IgD-negative memory B cell (primary cell): ENCODE measurements around the gene PAX5. TPM values are rescaled to one million over a fixed set of nuclear protein-coding genes. Genes with fewer than 3 reads are reported as not detected.
A peak's percentile ranks its signal among the peaks of the same experiment; 100 is the strongest.

Experiments
- H3K27ac Mint-ChIP-seq, 3 donors: one replicate each; pipeline ENCODE4 v1.8.0; 2020 to 2022; ENCODE audit warnings: mild to moderate bottlenecking in 3 of 3, mixed read lengths in 3 of 3, moderate library complexity in 1 of 3
- H3K27me3 Mint-ChIP-seq: one replicate; pipeline ENCODE4 v1.8.0; 2021; ENCODE audit warnings: mixed read lengths
- H3K36me3 Mint-ChIP-seq: one replicate; pipeline ENCODE4 v1.8.0; 2020; ENCODE audit warnings: mild to moderate bottlenecking, mixed read lengths
- H3K4me1 Mint-ChIP-seq, 3 donors: one replicate each; pipeline ENCODE4 v1.8.0; 2020 to 2022; ENCODE audit warnings: mixed read lengths in 3 of 3, mild to moderate bottlenecking in 1 of 3
- H3K4me3 Mint-ChIP-seq, 4 donors: one replicate each; pipeline ENCODE4 v1.8.0; 2020 to 2022; ENCODE audit warnings: mild to moderate bottlenecking in 4 of 4, mixed read lengths in 4 of 4, moderate library complexity in 3 of 4
- H3K9me3 Mint-ChIP-seq, 3 donors: one replicate each; pipeline ENCODE4 v1.8.0; 2020 to 2021; ENCODE audit warnings: mixed read lengths in 3 of 3, mild to moderate bottlenecking in 1 of 3
- polyA plus RNA-seq: library from polyadenylated mRNA; unstranded; fragments of 300-500 nt; fragmentation: Illumina TruSeq; gene quantifications from one replicate; pipeline ENCODE4 v1.2.3, GENCODE V29; 2021

The PAX5 gene
- polyA plus RNA-seq, 1 donor from 2014 or later, result 65.3 TPM

GRCh38 chr9:36959681-36960574 is 74.1 kb downstream of the PAX5 start:
- peak overlapping the region in 2 of 3 donors; percentile 23 to 73 for H3K27ac Mint-ChIP-seq
- H3K4me1 Mint-ChIP-seq, result peaks cover 6 to 22% (median 15%) of the 10 kb centered on the region in 3 donors
- H3K27me3 Mint-ChIP-seq, result no peaks in the 10 kb centered on the region
- H3K36me3 Mint-ChIP-seq, result peaks cover 10% of the 10 kb centered on the region
- H3K9me3 Mint-ChIP-seq, result no peaks in the 10 kb centered on the region
- H3K4me3 Mint-ChIP-seq, result peak overlapping the region in 1 of 4 donors; percentile 65

GRCh38 chr9:36956908-36957307 is 77.2 kb downstream of the PAX5 start:
- H3K4me3 Mint-ChIP-seq, result peak overlapping the region in 1 of 4 donors; percentile 52
- H3K9me3 Mint-ChIP-seq, result peaks cover 0 to 1% (median 0%) of the 10 kb centered on the region in 3 donors
- H3K36me3 Mint-ChIP-seq, result peaks cover 17% of the 10 kb centered on the region
- H3K27me3 Mint-ChIP-seq, result no peaks in the 10 kb centered on the region
- peaks cover 28 to 33% (median 32%) of the 10 kb centered on the region in 3 donors for H3K4me1 Mint-ChIP-seq
- H3K27ac Mint-ChIP-seq, result peak overlapping the region in 1 of 3 donors; percentile 9

- Mint-ChIP-seq H3K36me3 (peaks cover 16% of the 10 kb centered on the region), H3K27ac (peak overlapping the region; percentile 82 to 94 (median 91)), H3K4me1 (peaks cover 51 to 55% (median 52%) of the 10 kb centered on the region in 3 donors), H3K9me3 (peaks cover 0 to 1% (median 0%) of the 10 kb centered on the region in 3 donors), H3K27me3 (peaks cover 1% of the 10 kb centered on the region), H3K4me3 (peak overlapping the region in 2 of 4 donors; percentile 27 to 81)
Observed at GRCh38 chr9:36950389-36950788, 83.7 kb downstream of the PAX5 start.

- peaks cover 15% of the 10 kb centered on the region for H3K36me3 Mint-ChIP-seq
- peaks cover 1% of the 10 kb centered on the region for H3K27me3 Mint-ChIP-seq
- H3K4me3 Mint-ChIP-seq, result peak overlapping the region; percentile 22 to 84 (median 59)
- peak overlapping the region; percentile 82 to 94 (median 91) for H3K27ac Mint-ChIP-seq
- H3K9me3 Mint-ChIP-seq, result no peaks in the 10 kb centered on the region
- peaks cover 52 to 54% (median 54%) of the 10 kb centered on the region in 3 donors for H3K4me1 Mint-ChIP-seq
Observed at GRCh38 chr9:36949466-36949865, 84.6 kb downstream of the PAX5 start.

- Mint-ChIP-seq H3K4me1 (peaks cover 45 to 47% (median 46%) of the 10 kb centered on the region in 3 donors), H3K27me3 (peaks cover 1% of the 10 kb centered on the region), H3K36me3 (peaks cover 12% of the 10 kb centered on the region), H3K27ac (peak overlapping the region; percentile 53 to 91 (median 55)), H3K9me3 (no peaks in the 10 kb centered on the region), H3K4me3 (peak overlapping the region in 1 of 4 donors; percentile 64)
Observed at GRCh38 chr9:36948051-36948450, 86.0 kb downstream of the PAX5 start.

GRCh38 chr9:36946653-36947052 is 87.4 kb downstream of the PAX5 start:
- H3K9me3 Mint-ChIP-seq, result no peaks in the 10 kb centered on the region
- H3K27ac Mint-ChIP-seq, result peak overlapping the region; percentile 53 to 91 (median 75)
- H3K36me3 Mint-ChIP-seq, result peaks cover 6% of the 10 kb centered on the region
- peaks cover 39 to 42% (median 41%) of the 10 kb centered on the region in 3 donors for H3K4me1 Mint-ChIP-seq
- H3K4me3 Mint-ChIP-seq, result no peak overlapping the region
- peaks cover 1% of the 10 kb centered on the region for H3K27me3 Mint-ChIP-seq

GRCh38 chr9:36945999-36946398 is 88.1 kb downstream of the PAX5 start:
- Mint-ChIP-seq H3K27me3 (peaks cover 1% of the 10 kb centered on the region), H3K9me3 (no peaks in the 10 kb centered on the region), H3K36me3 (peaks cover 5% of the 10 kb centered on the region), H3K27ac (peak overlapping the region in 1 of 3 donors; percentile 75), H3K4me1 (peaks cover 35 to 41% (median 35%) of the 10 kb centered on the region in 3 donors), H3K4me3 (no peak overlapping the region)

- peaks cover 29 to 48% (median 45%) of the 10 kb centered on the region in 3 donors for H3K4me1 Mint-ChIP-seq
Observed at GRCh38 chr9:36942891-36943290, 91.2 kb downstream of the PAX5 start.

GRCh38 chr9:36941441-36941840 is 92.6 kb downstream of the PAX5 start:
- Mint-ChIP-seq H3K36me3 (peaks cover 2% of the 10 kb centered on the region), H3K27me3 (no peaks in the 10 kb centered on the region), H3K27ac (peak overlapping the region in 2 of 3 donors; percentile 44 to 59), H3K9me3 (no peaks in the 10 kb centered on the region), H3K4me3 (no peak overlapping the region), H3K4me1 (peaks cover 35 to 58% (median 52%) of the 10 kb centered on the region in 3 donors)

More at GRCh38 chr9:36942891-36943290, 91.2 kb downstream of the PAX5 start:
- H3K9me3 Mint-ChIP-seq, result no peaks in the 10 kb centered on the region
- H3K27ac Mint-ChIP-seq, result peak overlapping the region in 2 of 3 donors; percentile 12 to 40
- peaks cover 4% of the 10 kb centered on the region for H3K36me3 Mint-ChIP-seq
- H3K27me3 Mint-ChIP-seq, result no peaks in the 10 kb centered on the region
- H3K4me3 Mint-ChIP-seq, result no peak overlapping the region

GRCh38 chr9:36940881-36941280 is 93.2 kb downstream of the PAX5 start:
- no peaks in the 10 kb centered on the region for H3K9me3 Mint-ChIP-seq
- H3K27ac Mint-ChIP-seq, result peak overlapping the region in 2 of 3 donors; percentile 44 to 59
- H3K27me3 Mint-ChIP-seq, result no peaks in the 10 kb centered on the region
- peaks cover 2% of the 10 kb centered on the region for H3K36me3 Mint-ChIP-seq
- H3K4me1 Mint-ChIP-seq, result peaks cover 40 to 63% (median 57%) of the 10 kb centered on the region in 3 donors
- no peak overlapping the region for H3K4me3 Mint-ChIP-seq

GRCh38 chr9:36940500-36940853 is 93.6 kb downstream of the PAX5 start:
- peaks cover 2% of the 10 kb centered on the region for H3K36me3 Mint-ChIP-seq
- H3K9me3 Mint-ChIP-seq, result no peaks in the 10 kb centered on the region
- H3K27me3 Mint-ChIP-seq, result no peaks in the 10 kb centered on the region
- H3K4me3 Mint-ChIP-seq, result peak overlapping the region in 2 of 4 donors; percentile 13 to 58
- H3K27ac Mint-ChIP-seq, result peak overlapping the region in 2 of 3 donors; percentile 44 to 59
- peaks cover 44 to 67% (median 61%) of the 10 kb centered on the region in 3 donors for H3K4me1 Mint-ChIP-seq

- H3K9me3 Mint-ChIP-seq, result no peaks in the 10 kb centered on the region
- peak overlapping the region in 3 of 4 donors; percentile 43 to 77 (median 58) for H3K4me3 Mint-ChIP-seq
- peaks cover 48 to 72% (median 64%) of the 10 kb centered on the region in 3 donors for H3K4me1 Mint-ChIP-seq
- H3K27ac Mint-ChIP-seq, result peak overlapping the region; percentile 90 to 93 (median 91)
- peaks cover 2% of the 10 kb centered on the region for H3K36me3 Mint-ChIP-seq
- H3K27me3 Mint-ChIP-seq, result no peaks in the 10 kb centered on the region
Observed at GRCh38 chr9:36939655-36940499, 94.2 kb downstream of the PAX5 start.

GRCh38 chr9:36939214-36939613 is 94.9 kb downstream of the PAX5 start:
- H3K4me3 Mint-ChIP-seq, result peak overlapping the region in 3 of 4 donors; percentile 71 to 88 (median 78)
- H3K9me3 Mint-ChIP-seq, result no peaks in the 10 kb centered on the region
- H3K27me3 Mint-ChIP-seq, result no peaks in the 10 kb centered on the region
- peaks cover 3% of the 10 kb centered on the region for H3K36me3 Mint-ChIP-seq
- H3K4me1 Mint-ChIP-seq, result peaks cover 45 to 70% (median 68%) of the 10 kb centered on the region in 3 donors
- H3K27ac Mint-ChIP-seq, result peak overlapping the region; percentile 90 to 93 (median 91)

- H3K4me3 Mint-ChIP-seq, result peak overlapping the region in 3 of 4 donors; percentile 71 to 88 (median 78)
Observed at GRCh38 chr9:36938617-36939016, 95.5 kb downstream of the PAX5 start.

More at GRCh38 chr9:36938617-36939016, 95.5 kb downstream of the PAX5 start:
- Mint-ChIP-seq H3K36me3 (peaks cover 6% of the 10 kb centered on the region), H3K27ac (peak overlapping the region; percentile 20 to 93 (median 47)), H3K4me1 (peaks cover 47 to 74% (median 71%) of the 10 kb centered on the region in 3 donors), H3K27me3 (no peaks in the 10 kb centered on the region), H3K9me3 (no peaks in the 10 kb centered on the region)
